ENCODE results near the gene MMEL1.
"Not testable (repeated sequence)": the region's sequence is repeated elsewhere in the genome, so short reads cannot be mapped to it uniquely, and the experiment has no call there.

- TF ChIP-seq CTCF (IDR thresholded peaks at IDR 0.05); POLR2AphosphoS5 (IDR thresholded peaks at IDR 0.05; ENCODE audit: low read depth, low read length); TCF7L2 (IDR thresholded peaks at IDR 0.05; ENCODE audit: low read depth, low read length): not testable (repeated sequence)
These were observed 64.5 kb downstream of the MMEL1 start for GRCh38 chr1:2568187-2568816.

All from Panc1 (cell line).